ENCODE data around the gene AMFR.

The AMFR gene

GRCh38 chr16:56341656-56342399, 83.5 kb downstream of the AMFR start (continued):
- no peak for TF ChIP-seq ZNF10 (tag by site-specific recombination; IDR thresholded peaks at IDR 0.05)
- no peak for TF ChIP-seq ZNF416 (tag by site-specific recombination; IDR thresholded peaks at IDR 0.05)
- TF ChIP-seq KLF10 (tag by site-specific recombination; IDR thresholded peaks at IDR 0.05): no peak
- TF ChIP-seq REST (tag by site-specific recombination; IDR thresholded peaks at IDR 0.05): no peak
- TF ChIP-seq ZNF274 (IDR thresholded peaks at IDR 0.05; ENCODE audit: low read length): no peak
- TF ChIP-seq ZNF274 (tag by site-specific recombination; IDR thresholded peaks at IDR 0.05; ENCODE audit: borderline replicate concordance): no peak
- no peak for TF ChIP-seq GLIS1 (tag by site-specific recombination; IDR thresholded peaks at IDR 0.05)

- Histone ChIP-seq H3K4me1 (ENCODE audit: control insufficient read depth, insufficient read depth, low read length) (no peaks in the 10 kb centered on the region), H3K27ac (ENCODE audit: extremely low read depth, low read depth, low read length) (no peak overlapping the region), H3K4me3 (ENCODE audit: low read depth, low read length) (no peak overlapping the region), H3K36me3 (ENCODE audit: control insufficient read depth in 2 of 2, insufficient read depth in 1 of 2, low read length in 2 of 2) (no peaks in the 10 kb centered on the region), H3K9me3 (ENCODE audit: control insufficient read depth, insufficient read depth, low read depth, low read length) (no peaks in the 10 kb centered on the region)
- no peak for TF ChIP-seq ZNF24 (tag by site-specific recombination; IDR thresholded peaks at IDR 0.05)
- no peak for TF ChIP-seq ZBTB44 (tag by site-specific recombination; IDR thresholded peaks at IDR 0.05)
- no peak for TF ChIP-seq MZF1 (tag by site-specific recombination; IDR thresholded peaks at IDR 0.05; ENCODE audit: borderline replicate concordance)
- TF ChIP-seq ELK4 (IDR thresholded peaks at IDR 0.05; ENCODE audit: borderline replicate concordance, low read depth, low read length): no peak
- POLR2A ChIA-PET: no interaction called here
- CTCF ChIA-PET: interaction anchor here (1.3 to 3.5 kb wide), 4 partner anchors 12 to 876 kb away, joined by 3 to 21 read pairs (median 4); no protein-coding TSS in a partner anchor
These were observed 84.4 kb downstream of the AMFR start for GRCh38 chr16:56340864-56341365.

- POLR2A ChIA-PET: no interaction called here
These were observed 84.9 kb downstream of the AMFR start for GRCh38 chr16:56340416-56340815.

More at GRCh38 chr16:56340416-56340815, 84.9 kb downstream of the AMFR start:
- no peak for TF ChIP-seq BCL6B (tag by site-specific recombination; IDR thresholded peaks at IDR 0.05)
- TF ChIP-seq ZNF560 (tag by site-specific recombination; IDR thresholded peaks at IDR 0.05; ENCODE audit: borderline replicate concordance): no peak
- no peak for TF ChIP-seq ZFP69B (tag by site-specific recombination; IDR thresholded peaks at IDR 0.05)
- no peak for TF ChIP-seq ZNF704 (tag by site-specific recombination; IDR thresholded peaks at IDR 0.05)
- TF ChIP-seq TSHZ1 (tag by site-specific recombination; IDR thresholded peaks at IDR 0.05; ENCODE audit: borderline replicate concordance): no peak
- TF ChIP-seq ZNF274 (IDR thresholded peaks at IDR 0.05; ENCODE audit: low read length): no peak
- no peak for TF ChIP-seq ZNF274 (tag by site-specific recombination; IDR thresholded peaks at IDR 0.05; ENCODE audit: borderline replicate concordance)
- Histone ChIP-seq H3K9me3 (ENCODE audit: control insufficient read depth, insufficient read depth, low read depth, low read length) (no peaks in the 10 kb centered on the region), H3K27ac (ENCODE audit: extremely low read depth, low read depth, low read length) (no peak overlapping the region), H3K36me3 (ENCODE audit: control insufficient read depth in 2 of 2, insufficient read depth in 1 of 2, low read length in 2 of 2) (no peaks in the 10 kb centered on the region), H3K4me1 (ENCODE audit: control insufficient read depth, insufficient read depth, low read length) (no peaks in the 10 kb centered on the region), H3K4me3 (ENCODE audit: low read depth, low read length) (no peak overlapping the region)
- CTCF ChIA-PET: interaction anchor here (3.5 kb wide), 1 partner anchor 15 kb away, joined by 21 read pairs; no protein-coding TSS in a partner anchor
